ENCODE measurements around the gene SYT17.

Gene SYT17

DNA sequence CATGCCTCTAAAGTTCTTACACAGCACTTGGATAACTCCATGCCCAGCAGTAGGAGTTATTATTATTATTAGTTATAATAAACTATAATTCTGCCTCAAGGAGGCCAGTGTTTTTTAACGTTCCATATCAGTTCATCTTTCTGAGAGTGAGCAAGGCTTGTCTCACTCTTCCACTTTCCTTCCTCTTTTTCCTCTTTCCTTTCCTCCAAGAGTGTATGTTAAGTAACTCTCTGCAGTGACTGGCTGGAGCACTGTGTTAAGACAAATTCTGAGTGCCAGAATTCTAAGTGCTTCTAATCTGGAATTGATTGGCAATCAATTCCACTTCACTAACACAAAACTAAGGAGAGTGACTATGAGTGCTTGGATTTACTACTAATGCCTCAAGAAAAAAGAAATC, 133.9 kb downstream of the SYT17 start:
- Mint-ChIP-seq H3K27me3 (ENCODE audit: low read depth, poor library complexity) (peaks cover 6% of the 10 kb centered on the region), H3K36me3 (ENCODE audit: low read depth) (no peaks in the 10 kb centered on the region), H3K4me3 (no peak overlapping the region), H3K9me3 (no peaks in the 10 kb centered on the region), H3K4me1 (no peaks in the 10 kb centered on the region), H3K27ac (no peak overlapping the region)
- DNase-seq, result no peak
- TF ChIP-seq, protein P1, sequence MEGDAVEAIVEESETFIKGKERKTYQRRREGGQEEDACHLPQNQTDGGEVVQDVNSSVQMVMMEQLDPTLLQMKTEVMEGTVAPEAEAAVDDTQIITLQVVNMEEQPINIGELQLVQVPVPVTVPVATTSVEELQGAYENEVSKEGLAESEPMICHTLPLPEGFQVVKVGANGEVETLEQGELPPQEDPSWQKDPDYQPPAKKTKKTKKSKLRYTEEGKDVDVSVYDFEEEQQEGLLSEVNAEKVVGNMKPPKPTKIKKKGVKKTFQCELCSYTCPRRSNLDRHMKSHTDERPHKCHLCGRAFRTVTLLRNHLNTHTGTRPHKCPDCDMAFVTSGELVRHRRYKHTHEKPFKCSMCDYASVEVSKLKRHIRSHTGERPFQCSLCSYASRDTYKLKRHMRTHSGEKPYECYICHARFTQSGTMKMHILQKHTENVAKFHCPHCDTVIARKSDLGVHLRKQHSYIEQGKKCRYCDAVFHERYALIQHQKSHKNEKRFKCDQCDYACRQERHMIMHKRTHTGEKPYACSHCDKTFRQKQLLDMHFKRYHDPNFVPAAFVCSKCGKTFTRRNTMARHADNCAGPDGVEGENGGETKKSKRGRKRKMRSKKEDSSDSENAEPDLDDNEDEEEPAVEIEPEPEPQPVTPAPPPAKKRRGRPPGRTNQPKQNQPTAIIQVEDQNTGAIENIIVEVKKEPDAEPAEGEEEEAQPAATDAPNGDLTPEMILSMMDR (IDR thresholded peaks at IDR 0.05), result no peak

DNA sequence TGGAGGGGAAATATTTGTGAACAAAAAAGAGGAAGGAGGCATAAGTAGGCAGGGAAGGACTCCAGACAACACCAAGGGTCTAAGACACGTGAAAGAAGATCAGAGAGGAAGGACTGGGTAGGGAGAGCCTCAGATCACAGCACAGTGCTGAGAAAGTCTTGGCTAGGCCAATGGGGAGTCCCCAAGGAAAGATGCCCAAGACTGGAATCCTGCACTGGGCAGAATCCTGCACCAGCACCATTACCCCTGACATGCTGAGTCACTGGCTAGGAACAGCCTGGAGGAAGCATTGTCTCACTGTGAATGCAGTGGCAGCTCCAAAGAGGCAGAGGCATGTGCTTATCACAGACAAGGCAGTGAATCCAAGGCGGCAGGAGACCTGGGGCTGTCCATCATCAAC, 136.7 kb downstream of the SYT17 start:
- no peaks in the 10 kb centered on the region for H3K4me1 Mint-ChIP-seq
- TF ChIP-seq, protein P1 (IDR thresholded peaks at IDR 0.05), result no peak
- H3K4me3 Mint-ChIP-seq, result no peak overlapping the region
- no peak overlapping the region for H3K27ac Mint-ChIP-seq
- no peaks in the 10 kb centered on the region for H3K36me3 Mint-ChIP-seq (ENCODE audit: low read depth)
- no peaks in the 10 kb centered on the region for H3K9me3 Mint-ChIP-seq
- H3K27me3 Mint-ChIP-seq (ENCODE audit: low read depth, poor library complexity), result no peaks in the 10 kb centered on the region
- DNase-seq, result no peak

DNA sequence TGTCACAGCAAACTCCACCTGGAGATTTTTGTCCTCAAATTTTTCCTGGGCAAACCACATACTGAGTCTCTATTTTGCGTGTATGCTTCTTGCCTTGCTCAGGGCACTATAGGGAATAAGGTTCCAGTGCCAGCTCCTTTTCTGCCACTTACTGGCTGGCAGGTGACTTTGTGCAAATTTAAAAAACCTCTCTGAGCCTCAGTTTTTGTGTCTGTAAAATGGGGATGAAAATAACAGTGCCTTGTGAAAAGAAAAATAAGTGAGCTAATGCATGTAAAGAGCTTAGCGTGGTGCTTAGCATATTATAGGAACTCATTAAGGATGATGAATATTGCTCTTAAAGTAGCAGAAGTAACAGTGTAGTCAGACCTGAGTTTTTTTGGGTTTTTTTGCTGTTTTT, 137.4 kb downstream of the SYT17 start:
- H3K27ac Mint-ChIP-seq, result no peak overlapping the region
- H3K36me3 Mint-ChIP-seq (ENCODE audit: low read depth), result no peaks in the 10 kb centered on the region
- no peak overlapping the region for H3K4me3 Mint-ChIP-seq
- no peaks in the 10 kb centered on the region for H3K9me3 Mint-ChIP-seq
- H3K4me1 Mint-ChIP-seq, result no peaks in the 10 kb centered on the region
- no peak for DNase-seq
- TF ChIP-seq, protein P1 (IDR thresholded peaks at IDR 0.05), result no peak
- H3K27me3 Mint-ChIP-seq (ENCODE audit: low read depth, poor library complexity), result no peaks in the 10 kb centered on the region

DNA sequence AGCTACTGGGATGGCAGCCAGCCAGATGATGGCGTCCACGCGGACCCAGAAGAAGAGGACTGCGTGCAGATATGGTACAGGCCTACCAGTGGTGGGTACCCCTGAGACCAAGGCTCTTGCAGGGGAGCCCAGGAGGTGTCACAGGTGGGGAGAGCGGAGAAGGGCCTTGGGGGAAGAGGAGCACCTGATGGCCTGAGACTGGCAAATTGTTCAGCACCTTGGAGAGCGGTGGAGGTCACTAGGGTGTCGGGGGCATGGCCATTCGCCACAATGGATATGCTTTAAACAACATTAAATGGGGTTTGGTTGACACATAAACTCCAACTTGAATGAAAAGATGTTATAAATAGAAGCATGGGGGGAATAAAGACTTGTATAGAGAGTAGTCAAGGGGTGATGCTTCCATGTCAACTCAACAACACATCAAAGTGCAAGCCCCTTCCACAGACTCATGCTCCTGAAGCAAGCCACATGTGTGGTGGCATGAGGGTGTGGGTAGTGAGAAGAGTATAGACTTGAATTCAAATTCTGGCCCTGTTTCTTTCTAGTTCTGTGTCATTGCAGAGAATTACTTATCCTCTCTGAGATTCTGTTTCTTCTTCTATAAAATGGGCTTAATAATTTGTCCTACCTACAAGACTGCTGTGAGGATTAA, 139.7 kb downstream of the SYT17 start:
- peaks cover 1% of the 10 kb centered on the region for H3K27me3 Mint-ChIP-seq (ENCODE audit: low read depth, poor library complexity)
- no peaks in the 10 kb centered on the region for H3K4me1 Mint-ChIP-seq
- H3K27ac Mint-ChIP-seq, result no peak overlapping the region
- H3K9me3 Mint-ChIP-seq, result peaks cover 5% of the 10 kb centered on the region
- peak; percentile 84 for DNase-seq
- TF ChIP-seq, protein P1 (IDR thresholded peaks at IDR 0.05), result no peak
- H3K4me3 Mint-ChIP-seq, result no peak overlapping the region
- H3K36me3 Mint-ChIP-seq (ENCODE audit: low read depth), result no peaks in the 10 kb centered on the region

DNA sequence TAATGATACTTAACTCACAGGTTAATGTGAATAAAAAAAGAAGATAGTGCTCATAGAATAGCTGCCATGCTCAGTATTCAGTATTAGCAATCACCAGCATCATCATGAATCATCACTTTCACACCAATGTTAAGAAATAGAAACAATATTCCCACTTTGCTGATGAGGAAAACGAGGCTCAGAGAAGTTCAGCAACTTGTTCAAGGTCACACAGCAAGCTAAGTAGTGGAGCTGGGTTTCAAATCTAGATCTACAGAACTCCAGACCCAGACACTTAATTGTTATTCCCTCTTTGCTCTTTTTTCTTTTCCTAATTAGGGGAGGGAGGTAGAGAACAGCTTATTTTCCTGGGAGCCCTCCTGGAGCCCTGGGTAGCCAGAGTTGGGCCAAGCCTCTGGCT, 140.4 kb downstream of the SYT17 start:
- no peak overlapping the region for H3K4me3 Mint-ChIP-seq

DNA sequence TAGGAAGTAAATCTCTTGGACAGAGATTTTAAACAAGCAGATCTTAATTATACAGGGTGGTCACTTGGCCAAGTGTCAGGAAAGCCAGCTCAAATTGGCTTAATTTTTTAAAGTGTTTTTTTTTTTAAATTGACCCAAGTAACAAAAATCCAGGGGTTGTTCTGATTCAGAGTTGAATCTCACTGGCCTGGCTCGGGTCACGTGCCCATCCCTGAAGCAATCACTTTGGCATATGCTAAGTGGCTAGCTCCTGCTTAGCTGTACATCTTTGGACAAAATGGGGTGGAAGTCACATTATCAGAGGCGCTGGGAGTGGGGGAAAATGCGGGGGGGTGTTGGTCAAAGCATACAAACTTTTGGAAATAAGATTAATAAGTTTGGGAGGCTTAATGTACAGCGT, 141.1 kb downstream of the SYT17 start:
- Mint-ChIP-seq H3K27me3 (ENCODE audit: low read depth, poor library complexity) (peaks cover 12% of the 10 kb centered on the region), H3K4me3 (no peak overlapping the region), H3K27ac (no peak overlapping the region), H3K9me3 (peaks cover 10% of the 10 kb centered on the region), H3K36me3 (ENCODE audit: low read depth) (no peaks in the 10 kb centered on the region), H3K4me1 (no peaks in the 10 kb centered on the region)
- DNase-seq, result no peak
- TF ChIP-seq, protein P1 (IDR thresholded peaks at IDR 0.05), result no peak

More for the DNA sequence above, 140.4 kb downstream of the SYT17 start:
- DNase-seq, result no peak
- Mint-ChIP-seq H3K9me3 (peaks cover 10% of the 10 kb centered on the region), H3K36me3 (ENCODE audit: low read depth) (no peaks in the 10 kb centered on the region), H3K4me1 (no peaks in the 10 kb centered on the region), H3K27me3 (ENCODE audit: low read depth, poor library complexity) (peaks cover 8% of the 10 kb centered on the region), H3K27ac (no peak overlapping the region)
- TF ChIP-seq, protein P1 (IDR thresholded peaks at IDR 0.05), result no peak
